ENCODE data around the gene EFEMP1.
A peak's percentile ranks its signal among the peaks of the same experiment; 100 is the strongest.

Gene EFEMP1

DNA sequence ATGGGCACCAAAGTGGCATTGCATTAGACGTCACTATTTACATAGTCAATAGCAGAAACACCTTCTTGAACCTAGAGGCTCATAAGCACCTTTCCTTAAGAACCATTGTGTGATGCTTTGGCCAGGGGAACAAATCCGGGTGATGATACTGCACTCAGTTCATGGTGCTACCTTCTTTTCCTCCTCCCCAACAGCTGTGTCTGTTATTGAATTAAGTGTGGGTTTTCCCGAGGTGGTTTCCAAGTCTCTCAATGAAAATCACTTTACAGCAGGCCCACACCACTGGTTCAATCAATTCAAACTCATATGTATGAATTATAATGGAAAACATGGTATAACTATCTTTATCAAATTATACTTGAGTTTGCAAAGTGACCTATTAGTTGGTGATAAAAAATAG is 9.3 kb upstream of the EFEMP1 start:
- DNase-seq = no peak

- DNase-seq = no peak
These were observed 7.7 kb upstream of the EFEMP1 start for GRCh38 chr2:55931281-55931680.

- peak; percentile 48 for DNase-seq
These were observed 5.9 kb upstream of the EFEMP1 start for GRCh38 chr2:55929476-55929875.

DNA sequence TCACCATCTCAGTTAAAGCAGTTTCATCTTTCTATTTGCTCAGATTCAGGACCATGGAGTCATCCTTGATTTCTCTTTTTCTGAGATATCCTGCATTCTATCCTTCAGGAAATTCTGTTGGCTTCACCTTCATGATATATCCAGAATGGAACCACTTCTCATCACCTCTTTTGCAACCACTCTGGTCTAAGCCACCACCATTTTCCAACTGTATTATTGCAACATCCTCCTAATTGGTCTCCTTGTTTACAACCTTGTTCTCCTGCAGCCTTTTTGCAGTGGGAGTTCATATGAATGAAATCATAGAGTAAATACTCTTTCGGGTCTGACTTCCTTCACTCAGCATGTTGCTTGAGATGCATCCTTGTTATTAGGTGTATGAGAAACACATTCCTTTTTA is 3.4 kb upstream of the EFEMP1 start:
- no peak for DNase-seq

GRCh38 chr2:55926246-55926645 is 2.7 kb upstream of the EFEMP1 start:
- no peak for DNase-seq

- no peak for DNase-seq
These were observed 370 bp upstream of the EFEMP1 start for GRCh38 chr2:55923982-55924321.

- peak; percentile 15 for DNase-seq
These were observed 1.2 kb downstream of the EFEMP1 start for GRCh38 chr2:55922291-55922907.

GRCh38 chr2:55919574-55919973 is 4.0 kb downstream of the EFEMP1 start:
- no peak for DNase-seq

DNA sequence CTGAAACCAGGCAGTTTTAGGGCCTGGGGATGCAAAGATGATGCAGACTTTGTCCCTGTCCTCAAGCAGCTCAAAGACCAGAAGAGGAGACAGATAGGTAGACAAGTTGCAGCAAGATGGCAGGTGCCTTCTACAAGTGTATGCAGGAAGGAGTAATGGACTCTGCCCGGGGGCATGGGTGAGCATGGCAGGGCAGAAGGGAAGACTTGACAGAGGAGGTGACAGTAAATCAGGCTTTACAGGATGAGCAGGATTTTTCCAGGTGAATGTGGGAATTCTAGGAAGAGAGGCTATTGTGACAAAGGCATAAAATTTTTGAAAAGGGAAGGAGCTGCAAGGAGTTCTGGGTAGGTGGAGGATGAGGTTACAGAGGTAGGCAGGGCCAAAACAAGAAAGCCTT is 4.7 kb downstream of the EFEMP1 start:
- DNase-seq = no peak

- no peak for DNase-seq
These were observed 5.7 kb downstream of the EFEMP1 start for GRCh38 chr2:55917713-55918390.

GRCh38 chr2:55917117-55917516 is 6.5 kb downstream of the EFEMP1 start:
- no peak for DNase-seq

DNA sequence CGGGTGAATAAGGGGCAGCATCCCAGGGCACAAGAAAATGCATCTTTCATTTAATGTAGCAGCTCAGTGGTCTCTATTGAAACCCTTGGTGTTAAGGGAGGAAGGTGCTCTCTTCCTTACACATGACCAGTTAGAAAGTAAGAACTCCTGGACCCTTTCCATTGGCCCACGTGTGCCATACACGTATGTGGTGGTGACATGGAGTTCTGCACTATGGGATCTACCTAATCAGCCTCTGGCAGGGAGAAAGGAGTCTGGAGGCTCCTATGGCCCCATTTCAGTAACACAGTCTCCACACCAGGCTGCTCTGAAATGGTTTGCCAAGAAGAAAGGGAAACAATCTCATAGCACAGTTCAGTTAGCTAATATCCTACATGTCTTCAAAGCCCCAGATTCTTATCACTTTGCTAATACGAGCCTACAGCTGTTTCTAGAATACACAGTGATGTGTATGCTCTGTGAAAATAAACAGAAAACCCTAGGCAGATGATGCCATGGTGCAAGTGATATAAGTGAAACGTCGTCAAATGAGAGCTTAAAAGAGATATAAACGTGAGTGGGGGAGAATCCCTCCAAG is 7.0 kb downstream of the EFEMP1 start:
- no peak for DNase-seq

DNA sequence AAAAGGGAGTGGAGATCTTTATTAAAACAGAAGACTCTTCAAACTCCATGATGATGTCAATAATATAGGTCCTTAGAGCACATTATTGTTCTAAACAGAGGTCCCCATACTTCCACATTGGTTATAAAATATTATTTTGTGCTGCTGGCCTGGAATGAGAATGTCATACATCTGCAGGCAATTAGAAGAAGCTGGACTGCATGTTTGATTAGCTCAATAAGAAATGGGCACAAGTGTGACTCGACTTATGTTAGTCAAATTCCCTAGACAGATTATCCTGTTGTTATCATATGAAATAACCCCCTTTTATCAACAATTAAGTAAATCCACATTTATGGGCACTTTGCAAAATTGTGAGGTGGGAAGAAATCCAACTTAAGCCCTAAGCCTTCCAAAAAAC is 8.8 kb downstream of the EFEMP1 start:
- DNase-seq = no peak

DNA sequence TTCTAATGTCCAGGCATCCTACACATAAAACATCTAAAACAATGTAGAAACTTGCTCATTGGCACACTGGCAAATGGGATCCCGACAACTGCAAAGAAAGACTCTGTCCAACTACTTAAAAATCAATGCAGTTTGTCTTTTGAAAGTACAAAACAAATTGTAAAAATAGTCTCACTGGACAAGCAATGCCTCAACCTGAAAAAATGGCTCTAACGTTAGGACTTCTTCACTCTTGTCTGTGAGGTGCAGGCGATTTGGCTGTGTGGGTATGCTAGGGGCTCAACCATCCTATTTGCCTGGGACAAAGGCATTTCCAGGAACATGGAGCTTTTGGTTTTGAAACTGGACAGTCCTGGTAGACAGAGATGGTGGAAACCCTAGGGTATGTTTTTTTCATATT is 10.7 kb downstream of the EFEMP1 start:
- DNase-seq = no peak

- DNase-seq = no peak
These were observed 13.5 kb downstream of the EFEMP1 start for GRCh38 chr2:55910077-55910476.

DNA sequence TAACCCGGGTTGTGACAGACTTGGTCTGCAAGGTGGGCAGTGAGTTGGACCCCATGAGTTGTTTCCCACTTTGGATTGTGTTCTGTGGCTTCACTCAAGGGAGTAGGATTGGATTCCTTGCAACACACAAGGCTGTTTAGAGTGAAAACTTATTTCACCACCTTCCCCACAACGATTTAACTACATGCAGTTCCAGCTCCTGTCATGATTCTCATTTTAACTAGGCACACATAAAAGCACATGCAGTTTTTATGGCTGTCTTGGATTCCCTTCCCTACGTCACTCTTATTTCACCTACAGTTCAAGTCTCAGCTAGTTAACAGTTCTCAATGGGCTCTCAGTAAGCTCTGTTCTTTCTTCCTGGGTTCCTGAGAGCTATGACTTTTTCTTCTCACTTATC is 15.9 kb downstream of the EFEMP1 start:
- DNase-seq = no peak

GRCh38 chr2:55906993-55907392 is 16.6 kb downstream of the EFEMP1 start:
- no peak for DNase-seq

GRCh38 chr2:55903727-55904126 is 19.9 kb downstream of the EFEMP1 start:
- DNase-seq = no peak

- peak; percentile 44 for DNase-seq
These were observed 20.6 kb downstream of the EFEMP1 start for GRCh38 chr2:55902971-55903370.

GRCh38 chr2:55902429-55902828 is 21.2 kb downstream of the EFEMP1 start:
- DNase-seq = no peak

- DNase-seq = peak; percentile 18
These were observed 21.6 kb downstream of the EFEMP1 start for GRCh38 chr2:55901941-55902340.

- peak; percentile 65 for DNase-seq
These were observed 22.3 kb downstream of the EFEMP1 start for GRCh38 chr2:55901322-55901721.

DNA sequence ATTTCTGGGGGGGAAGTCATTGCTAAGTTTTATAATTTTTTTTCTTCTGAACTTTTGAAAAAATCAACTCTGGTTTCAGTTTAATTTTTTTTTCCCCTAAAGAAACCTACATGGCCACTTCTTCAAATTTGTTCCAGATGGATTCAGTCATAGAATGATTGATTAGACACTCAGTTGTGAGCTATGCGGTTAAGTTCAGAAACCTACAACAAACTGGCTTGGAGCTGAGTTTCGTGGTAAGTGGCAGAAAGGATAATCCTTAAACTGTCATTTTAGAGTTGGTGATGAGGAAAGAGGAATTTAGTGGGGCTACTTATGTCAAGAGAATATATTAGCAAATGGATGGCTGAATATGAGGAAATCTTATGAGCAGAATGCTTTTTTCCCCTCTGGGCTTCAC is 23.7 kb downstream of the EFEMP1 start:
- peak; percentile 98 for DNase-seq

DNA sequence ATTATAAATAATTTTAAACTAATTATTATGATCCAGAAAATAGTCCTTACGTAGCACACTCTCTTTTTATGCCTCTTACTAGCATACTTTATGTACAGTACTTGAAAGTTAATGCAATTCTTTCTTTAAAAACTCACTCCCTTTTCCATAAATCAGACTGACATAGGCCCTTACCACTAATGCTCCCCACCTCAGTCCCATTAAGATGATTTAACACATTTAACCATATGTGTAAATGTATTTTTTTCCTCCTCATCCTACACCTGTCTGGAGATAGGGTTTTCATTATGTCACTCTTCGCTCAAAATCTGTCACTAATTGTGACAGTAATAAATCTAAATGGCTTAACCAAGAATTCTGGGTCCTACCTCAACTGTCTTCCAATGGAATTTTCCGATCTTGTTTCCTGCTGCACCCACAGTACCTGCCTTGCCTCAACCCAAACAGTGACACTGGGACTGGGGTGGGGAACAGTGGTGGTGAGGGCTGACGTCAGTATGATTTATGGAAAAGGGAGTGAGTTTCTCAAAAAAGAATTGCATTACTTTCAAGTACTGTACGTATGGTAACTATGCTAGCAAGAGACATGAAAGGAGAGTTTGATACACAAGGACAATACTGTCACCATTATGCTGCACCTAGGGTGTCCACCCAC is 25.1 kb downstream of the EFEMP1 start:
- DNase-seq = no peak
